SK-N-SH treated with all-trans-retinoic acid at 6 μM for 48 hours (cell line): ENCODE data around the gene VEPH1.

Source experiments
- ATAC-seq: fragments of 200-7000 bp; cut with Tn5 transposase; 3 replicates; pipeline ENCODE4 v1.9.1; 2020; ENCODE audit warnings: mild to moderate bottlenecking, moderate library complexity
- ARNTL ChIP-seq: fragments of 450-650 bp; formaldehyde crosslinking; IDR thresholded peaks from 2 replicates; pipeline ENCODE4 v1.5.0; 2020; ENCODE audit warnings: low read depth, mild to moderate bottlenecking, moderate library complexity, borderline replicate concordance
- BACH2 ChIP-seq: fragments of 250-450 bp; sonication (Bioruptor Pico); IDR thresholded peaks from 2 replicates; pipeline ENCODE4 v1.9.0; 2021; ENCODE audit warnings: mild to moderate bottlenecking, borderline replicate concordance
- CREB5 ChIP-seq: fragments of 250-450 bp; sonication (Bioruptor Pico); IDR thresholded peaks from 2 replicates; pipeline ENCODE4 v1.5.1; 2020; ENCODE audit warnings: low read depth, mild to moderate bottlenecking, moderate library complexity
- CSDC2 ChIP-seq: fragments of 250-450 bp; sonication (Bioruptor Pico); IDR thresholded peaks from 2 replicates; pipeline ENCODE4 v1.5.0; 2020; ENCODE audit warnings: mild to moderate bottlenecking, moderate library complexity
- CSRNP3 ChIP-seq: fragments of 250-450 bp; sonication (Bioruptor Pico); IDR thresholded peaks from 2 replicates; pipeline ENCODE4 v1.5.1; 2021; ENCODE audit warnings: mild to moderate bottlenecking, moderate library complexity
- ESRRG ChIP-seq: fragments of 250-450 bp; sonication (Bioruptor Pico); IDR thresholded peaks from 2 replicates; pipeline ENCODE4 v1.6.1; 2021; ENCODE audit warnings: mild to moderate bottlenecking
- ISL1 ChIP-seq: fragments of 250-450 bp; sonication (Bioruptor Pico); IDR thresholded peaks from 2 replicates; pipeline ENCODE4 v2.1.2; 2022; ENCODE audit warnings: mild to moderate bottlenecking, moderate library complexity
- OSR1 ChIP-seq: fragments of 250-450 bp; sonication (Bioruptor Pico); IDR thresholded peaks from 2 replicates; pipeline ENCODE4 v1.8.0; 2022; ENCODE audit warnings: moderate library complexity, mild to moderate bottlenecking, inconsistent platforms
- PATZ1 ChIP-seq: fragments of 250-450 bp; sonication (Bioruptor Pico); IDR thresholded peaks from 2 replicates; pipeline ENCODE4 v1.8.0; 2020; ENCODE audit warnings: mild to moderate bottlenecking, moderate library complexity, borderline replicate concordance
- POU6F1 ChIP-seq: fragments of 250-450 bp; sonication (Bioruptor Pico); IDR thresholded peaks from 2 replicates; pipeline ENCODE4 v1.8.0; 2021; ENCODE audit warnings: low read depth, mild to moderate bottlenecking, moderate library complexity, borderline replicate concordance
- PPARA ChIP-seq: fragments of 250-450 bp; sonication (Bioruptor Pico); IDR thresholded peaks from 2 replicates; pipeline ENCODE4 v1.5.0; 2020; ENCODE audit warnings: mild to moderate bottlenecking, borderline replicate concordance
- RARB ChIP-seq: fragments of 250-450 bp; sonication (Bioruptor Pico); IDR thresholded peaks from 2 replicates; pipeline ENCODE4 v1.8.0; 2021; ENCODE audit warnings: mild to moderate bottlenecking, moderate library complexity
- SNAI2 ChIP-seq: fragments of 250-450 bp; sonication (Bioruptor Pico); IDR thresholded peaks from 2 replicates; pipeline ENCODE4 v1.5.0; 2020; ENCODE audit warnings: mild to moderate bottlenecking, moderate library complexity
- TCF4 ChIP-seq: fragments of 250-450 bp; sonication (Bioruptor Pico); IDR thresholded peaks from 2 replicates; pipeline ENCODE4 v1.8.0; 2021; ENCODE audit warnings: mild to moderate bottlenecking, moderate library complexity, borderline replicate concordance
- TSHZ2 ChIP-seq: fragments of 250-450 bp; sonication (Bioruptor Pico); IDR thresholded peaks from 2 replicates; pipeline ENCODE4 v1.5.0; 2020; ENCODE audit warnings: mild to moderate bottlenecking, moderate library complexity
- ZFP3 ChIP-seq: fragments of 250-450 bp; sonication (Bioruptor Pico); IDR thresholded peaks from 2 replicates; pipeline ENCODE4 v1.5.0; 2020; ENCODE audit warnings: mild to moderate bottlenecking, moderate library complexity
- ZFP30 ChIP-seq: fragments of 450-650 bp; formaldehyde crosslinking; IDR thresholded peaks from 2 replicates; pipeline ENCODE4 v1.5.0; 2022; ENCODE audit warnings: mild to moderate bottlenecking, moderate library complexity
- ZNF565 ChIP-seq: fragments of 450-650 bp; formaldehyde crosslinking; conservative IDR thresholded peaks from 2 replicates; pipeline ENCODE4 v1.5.0; 2020; ENCODE audit warnings: low read depth, mild to moderate bottlenecking, moderate library complexity
- ZNF70 ChIP-seq: fragments of 450-650 bp; formaldehyde crosslinking; IDR thresholded peaks from 2 replicates; pipeline ENCODE4 v1.5.0; 2020; ENCODE audit warnings: mild to moderate bottlenecking, moderate library complexity
- ZNF8 ChIP-seq: fragments of 450-650 bp; formaldehyde crosslinking; IDR thresholded peaks from 2 replicates; pipeline ENCODE4 v1.5.0; 2020; ENCODE audit warnings: mild to moderate bottlenecking, moderate library complexity

Gene VEPH1

GRCh38 chr3:157518881-157519280 is 15.7 kb upstream of the VEPH1 start:
- ATAC-seq: no peak
- TF ChIP-seq ISL1 (CRISPR knock-in tag) (no peak), ZFP30 (CRISPR knock-in tag) (peak; percentile 53)

GRCh38 chr3:157516928-157517327 is 13.7 kb upstream of the VEPH1 start:
- no peak for ATAC-seq
- TF ChIP-seq RARB (CRISPR knock-in tag) (no peak), ARNTL (no peak), ZNF70 (no peak), OSR1 (CRISPR knock-in tag) (no peak), CSDC2 (CRISPR knock-in tag) (no peak), PPARA (no peak), ISL1 (CRISPR knock-in tag) (no peak), ZNF565 (no peak), POU6F1 (CRISPR knock-in tag) (no peak), SNAI2 (no peak), ZFP30 (CRISPR knock-in tag) (no peak), ZNF8 (CRISPR knock-in tag) (no peak)

- no peak for ATAC-seq
These were observed 12.2 kb upstream of the VEPH1 start for GRCh38 chr3:157515398-157515797.

More at GRCh38 chr3:157515398-157515797, 12.2 kb upstream of the VEPH1 start:
- TF ChIP-seq ZFP30 (CRISPR knock-in tag) (no peak), ESRRG (CRISPR knock-in tag) (no peak), ZFP3 (CRISPR knock-in tag) (no peak), SNAI2 (no peak), ZNF8 (CRISPR knock-in tag) (no peak), TCF4 (no peak), CSRNP3 (CRISPR knock-in tag) (no peak), CSDC2 (CRISPR knock-in tag) (no peak), OSR1 (CRISPR knock-in tag) (no peak), BACH2 (CRISPR knock-in tag) (no peak), PATZ1 (CRISPR knock-in tag) (no peak), ZNF70 (no peak), ARNTL (no peak), PPARA (no peak), POU6F1 (CRISPR knock-in tag) (no peak), ISL1 (CRISPR knock-in tag) (no peak), CREB5 (CRISPR knock-in tag) (no peak), ZNF565 (no peak), TSHZ2 (no peak)
